K562 (cell line): ENCODE measurements around the gene PNPO. TPM values are rescaled to one million over a fixed set of nuclear protein-coding genes. Genes with fewer than 3 reads are reported as not detected.

Experiments
- CBFA2T2 ChIP-seq: fragments of 450-650 bp; conservative IDR thresholded peaks from 2 replicates; pipeline ENCODE4 v1.6.1; 2017; ENCODE audit warnings: mild to moderate bottlenecking
- CBX5 ChIP-seq: IDR thresholded peaks from 2 replicates; pipeline ENCODE4 v1.6.1; 2014; ENCODE audit warnings: low read depth, borderline replicate concordance
- DMBX1 ChIP-seq: fragments of 250-450 bp; sonication (Bioruptor Pico); IDR thresholded peaks from 2 replicates; pipeline ENCODE4 v1.8.0; 2022; ENCODE audit warnings: inconsistent platforms, mild to moderate bottlenecking, moderate library complexity, borderline replicate concordance
- E2F4 ChIP-seq: sonication (generic); formaldehyde crosslinking; IDR thresholded peaks from 2 replicates; pipeline ENCODE4 v1.8.0; 2022; ENCODE audit warnings: mild to moderate bottlenecking, low read depth, missing genetic modification reagents
- ELF4 ChIP-seq: fragments of 450-650 bp; formaldehyde crosslinking; IDR thresholded peaks from 2 replicates; pipeline ENCODE4 v1.4.0; 2022; ENCODE audit warnings: missing genetic modification characterization
- GABPB1 ChIP-seq: sonication (generic); formaldehyde crosslinking; IDR thresholded peaks from 2 replicates; pipeline ENCODE4 v1.8.0; 2022; ENCODE audit warnings: mild to moderate bottlenecking, missing genetic modification reagents
- HOMEZ ChIP-seq: fragments of 250-450 bp; sonication (Bioruptor Pico); IDR thresholded peaks from 2 replicates; pipeline ENCODE4 v1.4.0; 2020; ENCODE audit warnings: mild to moderate bottlenecking, moderate library complexity
- JUNB ChIP-seq: fragments of 450-650 bp; formaldehyde crosslinking; conservative IDR thresholded peaks from 2 replicates; pipeline ENCODE4 v1.4.0; 2020; ENCODE audit warnings: mild to moderate bottlenecking
- LEF1 ChIP-seq: fragments of 450-650 bp; IDR thresholded peaks from 2 replicates; pipeline ENCODE4 v1.6.1; 2016; ENCODE audit warnings: mild to moderate bottlenecking
- MCM5 ChIP-seq: fragments of 450-650 bp; IDR thresholded peaks from 2 replicates; pipeline ENCODE4 v1.6.1; 2016; ENCODE audit warnings: low read depth
- MEF2D ChIP-seq: conservative IDR thresholded peaks from 2 replicates; pipeline ENCODE4 v1.6.1; 2016; ENCODE audit warnings: low read depth, missing genetic modification characterization, missing compliant biosample characterization
- MTF1 ChIP-seq: fragments of 250-450 bp; sonication (Bioruptor Pico); IDR thresholded peaks from 2 replicates; pipeline ENCODE4 v1.9.0; 2021; ENCODE audit warnings: moderate library complexity, mild to moderate bottlenecking, inconsistent platforms, borderline replicate concordance
- NR3C1 ChIP-seq: sonication (generic); formaldehyde crosslinking; IDR thresholded peaks from 2 replicates; pipeline ENCODE4 v1.8.1; 2022; ENCODE audit warnings: missing genetic modification reagents
- PHTF2 ChIP-seq: fragments of 250-450 bp; sonication (Bioruptor Pico); IDR thresholded peaks from 2 replicates; pipeline ENCODE4 v1.5.0; 2021; ENCODE audit warnings: mild to moderate bottlenecking
- PML ChIP-seq: IDR thresholded peaks from 2 replicates; pipeline ENCODE4 v1.6.1; 2012; ENCODE audit warnings: low read length, inconsistent platforms
- POLR2AphosphoS5 ChIP-seq: IDR thresholded peaks from 2 replicates; pipeline ENCODE4 v1.6.1; 2011; ENCODE audit warnings: mild to moderate bottlenecking, low read depth, low read length, moderate library complexity; ENCODE audit not compliant: control insufficient read depth, insufficient read depth
- RBM34 ChIP-seq: fragments of 200-400 bp; formaldehyde crosslinking; IDR thresholded peaks from 2 replicates; pipeline ENCODE4 v1.6.1; 2018; ENCODE audit warnings: low read length, borderline replicate concordance; ENCODE audit not compliant: insufficient read depth
- SIN3B ChIP-seq: fragments of 450-650 bp; IDR thresholded peaks from 2 replicates; pipeline ENCODE4 v1.6.1; 2017; ENCODE audit warnings: low read depth, mild to moderate bottlenecking, moderate library complexity
- SMARCA4 ChIP-seq: fragments of 450-650 bp; IDR thresholded peaks from 2 replicates; pipeline ENCODE4 v1.6.1; 2016
- TCF3 ChIP-seq: sonication (generic); formaldehyde crosslinking; IDR thresholded peaks from 2 replicates; pipeline ENCODE4 v1.4.0; 2020; ENCODE audit warnings: mild to moderate bottlenecking, missing genetic modification reagents
- TEAD2 ChIP-seq: fragments of 450-650 bp; IDR thresholded peaks from 2 replicates; pipeline ENCODE4 v1.6.1; 2016; ENCODE audit warnings: missing genetic modification characterization, control low read depth, missing compliant biosample characterization
- U2AF1 ChIP-seq: fragments of 200-400 bp; formaldehyde crosslinking; optimal IDR thresholded peaks from 2 replicates; pipeline ENCODE3; 2017; ENCODE audit warnings: mild to moderate bottlenecking, low read depth, low read length, moderate library complexity
- ZNF583 ChIP-seq: fragments of 250-450 bp; sonication (Bioruptor Pico); IDR thresholded peaks from 2 replicates; pipeline ENCODE4 v1.4.0; 2020
- ZNF696 ChIP-seq: fragments of 250-450 bp; sonication (Bioruptor Pico); conservative IDR thresholded peaks from 2 replicates; pipeline ENCODE4 v1.4.0; 2020; ENCODE audit warnings: mild to moderate bottlenecking, moderate library complexity
- polyA plus RNA-seq, 8 experiments: library from polyadenylated mRNA; depleted of rRNA in 4 of 8; stranded (reverse) in 5 of 8; unstranded in 3 of 8; fragments of >200 nt; fragmentation: Nextera tagmentation in 2 of 8; fragmentation: Illumina TruSeq in 1 of 8; extraction: Ambion mirVana in 2 of 8; extraction: Trizol in 1 of 8; gene quantifications; 2 replicates each; pipeline versions ENCODE4 v1.2.1 to v1.2.3, GENCODE V29; 2011 to 2014; ENCODE audit warnings: inconsistent platforms in 1 of 8, missing spikeins in 1 of 8
- total RNA-seq, 7 experiments: library from RNA; depleted of rRNA in 6 of 7; stranded (reverse); fragments of >200 nt in 6 of 7; fragmentation: Illumina TruSeq in 2 of 7; extraction: Trizol in 2 of 7; gene quantifications; 2 replicates each; pipeline versions ENCODE4 v1.2.1 to v1.2.3, GENCODE V29; 2011 to 2021; ENCODE audit warnings: low replicate concordance in 1 of 7
- TF ChIP-seq, protein P1 (sequence below): sonication (generic); formaldehyde crosslinking; IDR thresholded peaks from 2 replicates; pipeline ENCODE4 v1.8.1; 2023; ENCODE audit warnings: missing genetic modification reagents, mild to moderate bottlenecking, borderline replicate concordance

Gene PNPO
- total and polyA plus RNA-seq, 9 of the 15 experiments (the other 6 are each of a cell fraction or from before 2014, with no cell fraction given) = 16.6 to 39.0 (median 27.4) TPM

GRCh38 chr17:47982091-47982617, 40.8 kb downstream of the PNPO start (continued):
- TF ChIP-seq E2F4 = no peak
- no peak for TF ChIP-seq RBM34
- no peak for TF ChIP-seq NR3C1 (CRISPR knock-in tag)
- no peak for TF ChIP-seq TEAD2 (tag)
- TF ChIP-seq PHTF2 (CRISPR knock-in tag) = no peak
- no peak for TF ChIP-seq MCM5
- peak; percentile 77 for TF ChIP-seq TCF3 (CRISPR knock-in tag)
- peak; percentile 75 for TF ChIP-seq SMARCA4
- no peak for TF ChIP-seq U2AF1
- TF ChIP-seq MTF1 (CRISPR knock-in tag) = no peak
- TF ChIP-seq ZNF696 (CRISPR knock-in tag) = no peak
- no peak for TF ChIP-seq ZNF583
- no peak for TF ChIP-seq HOMEZ (CRISPR knock-in tag)
- TF ChIP-seq JUNB (CRISPR knock-in tag) = no peak
- TF ChIP-seq SIN3B = no peak
- no peak for TF ChIP-seq MEF2D (tag)
- TF ChIP-seq PML = peak; percentile 31; the same call in 1 of the 2 replicates
- TF ChIP-seq, protein P1, sequence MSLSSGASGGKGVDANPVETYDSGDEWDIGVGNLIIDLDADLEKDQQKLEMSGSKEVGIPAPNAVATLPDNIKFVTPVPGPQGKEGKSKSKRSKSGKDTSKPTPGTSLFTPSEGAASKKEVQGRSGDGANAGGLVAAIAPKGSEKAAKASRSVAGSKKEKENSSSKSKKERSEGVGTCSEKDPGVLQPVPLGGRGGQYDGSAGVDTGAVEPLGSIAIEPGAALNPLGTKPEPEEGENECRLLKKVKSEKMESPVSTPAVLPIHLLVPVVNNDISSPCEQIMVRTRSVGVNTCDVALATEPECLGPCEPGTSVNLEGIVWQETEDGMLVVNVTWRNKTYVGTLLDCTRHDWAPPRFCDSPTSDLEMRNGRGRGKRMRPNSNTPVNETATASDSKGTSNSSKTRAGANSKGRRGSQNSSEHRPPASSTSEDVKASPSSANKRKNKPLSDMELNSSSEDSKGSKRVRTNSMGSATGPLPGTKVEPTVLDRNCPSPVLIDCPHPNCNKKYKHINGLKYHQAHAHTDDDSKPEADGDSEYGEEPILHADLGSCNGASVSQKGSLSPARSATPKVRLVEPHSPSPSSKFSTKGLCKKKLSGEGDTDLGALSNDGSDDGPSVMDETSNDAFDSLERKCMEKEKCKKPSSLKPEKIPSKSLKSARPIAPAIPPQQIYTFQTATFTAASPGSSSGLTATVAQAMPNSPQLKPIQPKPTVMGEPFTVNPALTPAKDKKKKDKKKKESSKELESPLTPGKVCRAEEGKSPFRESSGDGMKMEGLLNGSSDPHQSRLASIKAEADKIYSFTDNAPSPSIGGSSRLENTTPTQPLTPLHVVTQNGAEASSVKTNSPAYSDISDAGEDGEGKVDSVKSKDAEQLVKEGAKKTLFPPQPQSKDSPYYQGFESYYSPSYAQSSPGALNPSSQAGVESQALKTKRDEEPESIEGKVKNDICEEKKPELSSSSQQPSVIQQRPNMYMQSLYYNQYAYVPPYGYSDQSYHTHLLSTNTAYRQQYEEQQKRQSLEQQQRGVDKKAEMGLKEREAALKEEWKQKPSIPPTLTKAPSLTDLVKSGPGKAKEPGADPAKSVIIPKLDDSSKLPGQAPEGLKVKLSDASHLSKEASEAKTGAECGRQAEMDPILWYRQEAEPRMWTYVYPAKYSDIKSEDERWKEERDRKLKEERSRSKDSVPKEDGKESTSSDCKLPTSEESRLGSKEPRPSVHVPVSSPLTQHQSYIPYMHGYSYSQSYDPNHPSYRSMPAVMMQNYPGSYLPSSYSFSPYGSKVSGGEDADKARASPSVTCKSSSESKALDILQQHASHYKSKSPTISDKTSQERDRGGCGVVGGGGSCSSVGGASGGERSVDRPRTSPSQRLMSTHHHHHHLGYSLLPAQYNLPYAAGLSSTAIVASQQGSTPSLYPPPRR (CRISPR knock-in tag) = no peak
- TF ChIP-seq GABPB1 (CRISPR knock-in tag) = no peak
- TF ChIP-seq CBFA2T2 = peak; percentile 46
- no peak for TF ChIP-seq ELF4 (CRISPR knock-in tag)
- peak; percentile 26; the same call in 1 of the 2 replicates for TF ChIP-seq POLR2AphosphoS5
- no peak for TF ChIP-seq CBX5
- TF ChIP-seq LEF1 = peak; percentile 94
- peak; percentile 25; the same call in 1 of the 2 replicates for TF ChIP-seq DMBX1 (CRISPR knock-in tag)
